ENCODE results near the gene CUX1. TPM values are rescaled to one million over a fixed set of nuclear protein-coding genes. Genes with fewer than 3 reads are reported as not detected.
"Not testable (repeated sequence)": the region's sequence is repeated elsewhere in the genome, so short reads cannot be mapped to it uniquely, and the experiment has no call there.

Gene CUX1
- total and polyA plus RNA-seq, 2 of the 13 experiments (the other 11 are each of a cell fraction or from before 2014, with no cell fraction given), result 13.7 to 14.9 TPM

GRCh38 chr7:101927802-101928201 is 110.4 kb downstream of the CUX1 start (continued):
- no peak for TF ChIP-seq MBNL3 (CRISPR knock-in tag; conservative IDR thresholded peaks at IDR 0.05)

- WGBS (ENCODE audit: low lambda C conversion rate), result 97% methylated on average over 4 of the region's 4 CpGs
- TF ChIP-seq KLF11 (CRISPR knock-in tag; IDR thresholded peaks at IDR 0.05), result no peak
- TF ChIP-seq ZNF720 (CRISPR knock-in tag; IDR thresholded peaks at IDR 0.05), result no peak
- TF ChIP-seq ZNF879 (CRISPR knock-in tag; IDR thresholded peaks at IDR 0.05), result no peak
- no peak for TF ChIP-seq IRX3 (CRISPR knock-in tag; IDR thresholded peaks at IDR 0.05; ENCODE audit: borderline replicate concordance, low read depth)
- TF ChIP-seq SP4 (CRISPR knock-in tag; IDR thresholded peaks at IDR 0.05), result no peak
- TF ChIP-seq ZNF232 (CRISPR knock-in tag; IDR thresholded peaks at IDR 0.05; ENCODE audit: borderline replicate concordance), result no peak
- TF ChIP-seq EHMT2 (IDR thresholded peaks at IDR 0.05; ENCODE audit: borderline replicate concordance, low read depth, low read length), result no peak
- TF ChIP-seq SYNCRIP (IDR thresholded peaks at IDR 0.05; ENCODE audit: insufficient read depth, low read depth, low read length), result no peak
- TF ChIP-seq KDM4B (CRISPR knock-in tag; IDR thresholded peaks at IDR 0.05), result no peak
- no peak for TF ChIP-seq RAD21 (CRISPR knock-in tag; IDR thresholded peaks at IDR 0.05)
- no peak for TF ChIP-seq ZMYM2 (CRISPR knock-in tag; IDR thresholded peaks at IDR 0.05)
- TF ChIP-seq ZNF460 (CRISPR knock-in tag; IDR thresholded peaks at IDR 0.05; ENCODE audit: borderline replicate concordance), result no peak
- no peak for TF ChIP-seq ZKSCAN8 (CRISPR knock-in tag; IDR thresholded peaks at IDR 0.05; ENCODE audit: borderline replicate concordance)
- no peak for TF ChIP-seq ZNF841 (CRISPR knock-in tag; IDR thresholded peaks at IDR 0.05; ENCODE audit: borderline replicate concordance)
- no peak for TF ChIP-seq ZNF333 (CRISPR knock-in tag; IDR thresholded peaks at IDR 0.05; ENCODE audit: borderline replicate concordance)
- TF ChIP-seq TEAD2 (CRISPR knock-in tag; IDR thresholded peaks at IDR 0.05), result no peak
- no peak for TF ChIP-seq ZNF746 (CRISPR knock-in tag; IDR thresholded peaks at IDR 0.05)
- in situ Hi-C loops (cut with HindIII; ENCODE audit: extremely low pct_ligation_motif_present, low pct_unique_long_range_greater_than_20kb), result no loop called here
- H3K9ac ChIP-seq (ENCODE audit: insufficient read depth, low read depth, low read length), result no peak overlapping the region
- peaks cover 1 to 14% of the 10 kb centered on the region in 2 experiments; a peak in 2 of 5 replicates for H3K36me3 ChIP-seq (replicated peaks in 1 of 2; ENCODE audit: control insufficient read depth in 1 of 2, insufficient read depth in 2 of 2, low read length in 2 of 2)
- H3K79me2 ChIP-seq (ENCODE audit: insufficient read depth, low read length), result peaks cover 16% of the 10 kb centered on the region
- no peaks in the 10 kb centered on the region for H3K9me3 ChIP-seq (ENCODE audit: low read length)
- no peak overlapping the region for H3K27ac ChIP-seq (ENCODE audit: extremely low read length, insufficient read depth, low read length)
- POLR2A ChIA-PET, result interaction anchor here (1.0 kb wide), 1 partner anchor 70 kb away, joined by 3 read pairs; no protein-coding TSS in a partner anchor
- peaks cover 14% of the 10 kb centered on the region for H3K4me1 ChIP-seq (ENCODE audit: insufficient read depth, low read length)
- CTCF ChIA-PET (ENCODE audit: low intra/inter-chr PET ratio, low total read pairs), result no interaction called here
- intact Hi-C loops (cut with micrococcal nuclease; ENCODE audit: unreplicated experiment), result no loop called here
- no peak overlapping the region for H3K4me3 ChIP-seq (replicated peaks in 1 of 3; ENCODE audit: insufficient read depth in 1 of 3, low read depth in 2 of 3, low read length in 3 of 3)
- FAIRE-seq, result no peak
- no peak overlapping the region for H2AFZ ChIP-seq (ENCODE audit: low read length)
- no peak for DNase-seq (ENCODE audit: low spot score)
- BruUV-seq (replicated peaks), result no TSS peak
- ATAC-seq, result no peak
- no peaks in the 10 kb centered on the region for H3K27me3 ChIP-seq (ENCODE audit: control insufficient read depth in 1 of 2, insufficient read depth in 2 of 2, low read length in 2 of 2)
- H4K20me1 ChIP-seq (ENCODE audit: insufficient read depth, low read length), result no peaks in the 10 kb centered on the region
- H3K4me2 ChIP-seq (ENCODE audit: low read depth, low read length), result no peak overlapping the region
These were observed 111.8 kb downstream of the CUX1 start for GRCh38 chr7:101929256-101929655.

GRCh38 chr7:101929911-101930310 is 112.5 kb downstream of the CUX1 start:
- peaks cover 16% of the 10 kb centered on the region for H3K79me2 ChIP-seq (ENCODE audit: insufficient read depth, low read length)
- H3K9ac ChIP-seq (ENCODE audit: insufficient read depth, low read depth, low read length); intact Hi-C loops (cut with micrococcal nuclease; ENCODE audit: unreplicated experiment): not testable (repeated sequence)

More at GRCh38 chr7:101929911-101930310, 112.5 kb downstream of the CUX1 start:
- BruUV-seq (replicated peaks); ATAC-seq; H3K4me2 ChIP-seq (ENCODE audit: low read depth, low read length); H3K4me3 ChIP-seq (replicated peaks in 1 of 3; ENCODE audit: insufficient read depth in 1 of 3, low read depth in 2 of 3, low read length in 3 of 3); FAIRE-seq; CTCF ChIA-PET (ENCODE audit: low intra/inter-chr PET ratio, low total read pairs); H2AFZ ChIP-seq (ENCODE audit: low read length); H3K27me3 ChIP-seq (ENCODE audit: control insufficient read depth in 1 of 2, insufficient read depth in 2 of 2, low read length in 2 of 2); H4K20me1 ChIP-seq (ENCODE audit: insufficient read depth, low read length); H3K27ac ChIP-seq (ENCODE audit: extremely low read length, insufficient read depth, low read length); DNase-seq (ENCODE audit: low spot score); H3K9me3 ChIP-seq (ENCODE audit: low read length); in situ Hi-C loops (cut with HindIII; ENCODE audit: extremely low pct_ligation_motif_present, low pct_unique_long_range_greater_than_20kb): not testable (repeated sequence)
- peaks cover 1 to 14% of the 10 kb centered on the region in 2 experiments; a peak in 2 of 5 replicates for H3K36me3 ChIP-seq (replicated peaks in 1 of 2; ENCODE audit: control insufficient read depth in 1 of 2, insufficient read depth in 2 of 2, low read length in 2 of 2)
- H3K4me1 ChIP-seq (ENCODE audit: insufficient read depth, low read length), result peaks cover 21% of the 10 kb centered on the region
- POLR2A ChIA-PET, result interaction anchor here (1.0 kb wide), 1 partner anchor 71 kb away, joined by 3 read pairs; no protein-coding TSS in a partner anchor
- 97% methylated on average over 6 of the region's 6 CpGs for WGBS (ENCODE audit: low lambda C conversion rate)
